ENCODE results near the gene CHRNA7. TPM values are rescaled to one million over a fixed set of nuclear protein-coding genes. Genes with fewer than 3 reads are reported as not detected.
"Not testable (repeated sequence)": the region's sequence is repeated elsewhere in the genome, so short reads cannot be mapped to it uniquely, and the experiment has no call there.

The CHRNA7 gene
- total and polyA plus RNA-seq, 5 donors from 2014 or later: 1.3 to 3.8 (median 1.4) TPM; not detected in 1

DNA sequence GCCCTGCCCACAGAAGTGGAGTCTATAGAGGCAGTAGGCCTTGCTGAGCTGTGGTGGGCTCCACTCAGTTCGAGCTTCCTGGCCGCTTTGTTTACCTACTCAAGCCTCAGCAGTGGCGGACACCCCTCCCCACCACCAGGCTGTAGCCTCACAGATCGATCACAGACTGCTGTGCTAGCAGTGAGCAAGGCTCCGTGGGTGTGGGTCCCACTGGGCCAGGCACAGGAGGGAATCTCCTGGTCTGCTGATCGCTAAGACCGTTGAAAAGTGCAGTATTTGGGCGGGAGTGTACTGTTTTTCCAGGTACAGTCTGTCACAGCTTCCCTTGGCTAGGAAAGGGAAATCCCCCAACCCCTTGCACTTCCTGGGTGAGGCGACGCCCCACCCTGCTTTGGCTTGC lies 115.2 kb downstream of the CHRNA7 start:
- not testable (repeated sequence) for H3K4me3 ChIP-seq (ENCODE audit: low read depth, low read length); H3K27me3 Mint-ChIP-seq; H3K4me3 Mint-ChIP-seq; ATAC-seq (ENCODE audit: low read depth in 2 of 2); H3K9me3 Mint-ChIP-seq; H3K27me3 ChIP-seq (ENCODE audit: control insufficient read depth, insufficient read depth, low read length); H3K36me3 Mint-ChIP-seq; H3K4me1 Mint-ChIP-seq; H3K36me3 ChIP-seq (ENCODE audit: control insufficient read depth, insufficient read depth, low read length); DNase-seq; H3K27ac ChIP-seq (ENCODE audit: insufficient read depth, low read length, poor library complexity, severe bottlenecking); H3K27ac Mint-ChIP-seq; H3K4me1 ChIP-seq (ENCODE audit: control insufficient read depth, insufficient read depth, low read length, poor library complexity, severe bottlenecking); H3K9me3 ChIP-seq (ENCODE audit: control insufficient read depth in 2 of 2, low read length in 2 of 2)

DNA sequence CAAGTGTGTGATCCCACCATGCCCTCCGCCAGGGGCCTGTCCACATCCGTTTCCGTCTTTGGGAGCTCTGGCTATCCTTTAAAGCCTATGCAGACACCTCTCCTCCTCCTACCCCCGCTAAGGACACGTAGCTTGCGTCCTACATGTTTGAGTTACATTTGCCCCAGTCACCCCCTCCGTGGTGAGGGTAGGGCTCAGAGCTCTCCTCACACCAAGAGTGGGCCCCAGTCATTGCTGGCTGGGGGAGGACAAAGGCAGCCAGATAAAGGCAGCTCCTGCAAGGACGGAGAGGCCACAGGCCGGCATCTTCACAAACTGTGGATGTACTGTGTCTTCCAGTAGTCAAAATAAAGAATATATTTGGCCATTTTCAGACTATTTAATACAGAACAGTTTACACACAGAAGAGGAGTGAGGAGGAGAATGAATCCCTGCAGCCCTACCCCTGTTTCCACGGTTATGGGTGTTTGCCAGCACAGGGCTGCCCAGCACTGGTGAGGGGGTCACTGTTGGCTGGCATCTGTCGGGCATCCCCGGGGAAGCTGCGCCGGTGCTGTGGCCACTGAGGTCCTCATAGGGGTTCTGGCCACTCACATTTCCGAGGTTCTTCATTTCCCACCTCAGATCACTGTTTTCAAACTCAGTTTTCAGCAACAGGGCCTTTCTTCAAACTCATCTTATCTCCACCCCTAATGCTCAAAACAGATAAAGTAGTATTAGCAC lies 118.7 kb downstream of the CHRNA7 start:
- no peak overlapping the region for H3K4me3 Mint-ChIP-seq
- Histone ChIP-seq H3K4me1 (ENCODE audit: control insufficient read depth, insufficient read depth, low read length, poor library complexity, severe bottlenecking) (no peaks in the 10 kb centered on the region), H3K4me3 (ENCODE audit: low read depth, low read length) (no peak overlapping the region), H3K36me3 (ENCODE audit: control insufficient read depth, insufficient read depth, low read length) (no peaks in the 10 kb centered on the region), H3K27ac (ENCODE audit: insufficient read depth, low read length, poor library complexity, severe bottlenecking) (no peak overlapping the region), H3K9me3 (ENCODE audit: control insufficient read depth in 2 of 2, low read length in 2 of 2) (no peaks in the 10 kb centered on the region), H3K27me3 (ENCODE audit: control insufficient read depth, insufficient read depth, low read length) (no peaks in the 10 kb centered on the region)
- DNase-seq: no peak
- no peaks in the 10 kb centered on the region for H3K36me3 Mint-ChIP-seq
- H3K27ac Mint-ChIP-seq: no peak overlapping the region
- H3K27me3 Mint-ChIP-seq: no peaks in the 10 kb centered on the region
- peaks cover 0 to 1% (median 0%) of the 10 kb centered on the region in 4 donors for H3K4me1 Mint-ChIP-seq
- H3K9me3 Mint-ChIP-seq: peaks cover 0 to 2% (median 0%) of the 10 kb centered on the region in 7 donors
- ATAC-seq (ENCODE audit: low read depth in 2 of 2): no peak

DNA sequence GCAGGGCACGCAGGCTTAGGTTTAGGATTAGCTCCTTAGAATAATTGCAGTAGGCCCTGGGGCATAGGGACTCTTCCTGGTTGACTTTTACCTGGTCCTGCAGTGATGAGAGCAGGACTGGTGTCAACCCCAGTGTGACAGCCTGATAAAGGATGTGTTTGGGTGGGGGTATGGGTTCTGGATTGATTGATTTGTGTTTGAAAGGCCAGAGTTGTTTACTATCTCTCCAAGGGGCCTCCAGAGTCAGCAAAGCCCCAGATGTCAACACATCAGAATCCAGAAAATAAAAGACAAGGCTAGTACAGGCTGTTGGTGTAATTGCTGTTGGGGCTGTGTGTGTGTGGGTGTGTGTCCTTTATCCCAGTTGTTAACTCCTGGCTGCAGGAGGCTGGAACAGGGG lies 122.3 kb downstream of the CHRNA7 start:
- Histone ChIP-seq H3K36me3 (ENCODE audit: control insufficient read depth, insufficient read depth, low read length) (no peaks in the 10 kb centered on the region), H3K27ac (ENCODE audit: insufficient read depth, low read length, poor library complexity, severe bottlenecking) (no peak overlapping the region), H3K4me3 (ENCODE audit: low read depth, low read length) (no peak overlapping the region), H3K4me1 (ENCODE audit: control insufficient read depth, insufficient read depth, low read length, poor library complexity, severe bottlenecking) (no peaks in the 10 kb centered on the region), H3K27me3 (ENCODE audit: control insufficient read depth, insufficient read depth, low read length) (no peaks in the 10 kb centered on the region), H3K9me3 (ENCODE audit: control insufficient read depth in 2 of 2, low read length in 2 of 2) (no peaks in the 10 kb centered on the region)
- Mint-ChIP-seq H3K9me3 (peaks cover 0 to 2% (median 0%) of the 10 kb centered on the region in 7 donors), H3K4me1 (no peaks in the 10 kb centered on the region), H3K36me3 (no peaks in the 10 kb centered on the region), H3K27me3 (no peaks in the 10 kb centered on the region), H3K4me3 (no peak overlapping the region), H3K27ac (peak overlapping the region in 1 of 3 donors; percentile 14)
- DNase-seq: no peak
- no peak for ATAC-seq (ENCODE audit: low read depth in 2 of 2)

DNA sequence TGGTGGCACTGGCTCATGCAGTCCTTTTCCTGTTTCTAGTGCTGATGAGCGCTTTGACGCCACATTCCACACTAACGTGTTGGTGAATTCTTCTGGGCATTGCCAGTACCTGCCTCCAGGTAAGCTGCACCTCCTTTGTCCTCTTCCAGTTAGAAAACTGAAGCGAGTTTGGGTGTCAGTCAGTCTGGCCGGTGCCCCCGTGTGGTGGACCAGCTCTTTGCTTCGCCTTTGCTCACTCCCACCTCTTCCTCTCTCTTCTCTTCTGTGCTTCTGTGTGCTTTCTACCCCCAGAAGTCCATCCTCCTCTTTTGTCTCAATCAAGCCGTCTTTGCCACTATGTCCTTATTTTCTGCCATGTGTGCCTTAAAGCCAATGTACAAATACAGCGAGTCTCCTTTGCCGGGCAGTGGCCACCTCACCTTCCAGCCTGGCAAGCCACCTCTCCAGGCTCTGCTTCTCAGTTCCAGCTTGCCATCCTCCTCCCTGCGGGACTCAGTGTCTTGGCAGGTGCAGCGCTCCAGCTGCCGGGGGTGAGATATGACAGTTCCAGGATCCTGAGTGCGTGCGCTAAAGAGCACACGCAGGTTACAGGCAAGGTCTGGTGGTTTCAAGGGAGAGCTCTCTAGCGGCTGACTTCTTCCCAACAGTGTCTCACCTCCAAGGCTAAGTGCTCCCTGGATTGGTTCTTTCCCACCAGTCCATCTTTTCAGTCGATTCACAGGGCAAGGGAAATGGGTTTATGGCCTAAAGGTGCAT lies 123.7 kb downstream of the CHRNA7 start:
- not testable (repeated sequence) for H3K27ac Mint-ChIP-seq; H3K36me3 Mint-ChIP-seq; H3K9me3 ChIP-seq (ENCODE audit: control insufficient read depth in 2 of 2, low read length in 2 of 2); H3K27me3 Mint-ChIP-seq; H3K27ac ChIP-seq (ENCODE audit: insufficient read depth, low read length, poor library complexity, severe bottlenecking); H3K4me3 ChIP-seq (ENCODE audit: low read depth, low read length); H3K4me1 Mint-ChIP-seq; H3K4me3 Mint-ChIP-seq; H3K4me1 ChIP-seq (ENCODE audit: control insufficient read depth, insufficient read depth, low read length, poor library complexity, severe bottlenecking); H3K9me3 Mint-ChIP-seq; DNase-seq; ATAC-seq (ENCODE audit: low read depth in 2 of 2); H3K27me3 ChIP-seq (ENCODE audit: control insufficient read depth, insufficient read depth, low read length); H3K36me3 ChIP-seq (ENCODE audit: control insufficient read depth, insufficient read depth, low read length)

GRCh38 chr15:32162143-32162542 lies 131.8 kb downstream of the CHRNA7 start:
- not testable (repeated sequence) for H3K9me3 Mint-ChIP-seq; ATAC-seq (ENCODE audit: low read depth in 2 of 2); H3K4me1 Mint-ChIP-seq; H3K9me3 ChIP-seq (ENCODE audit: control insufficient read depth in 2 of 2, low read length in 2 of 2); H3K36me3 Mint-ChIP-seq; H3K4me1 ChIP-seq (ENCODE audit: control insufficient read depth, insufficient read depth, low read length, poor library complexity, severe bottlenecking); H3K4me3 Mint-ChIP-seq; H3K27me3 ChIP-seq (ENCODE audit: control insufficient read depth, insufficient read depth, low read length); H3K27me3 Mint-ChIP-seq; H3K36me3 ChIP-seq (ENCODE audit: control insufficient read depth, insufficient read depth, low read length); H3K4me3 ChIP-seq (ENCODE audit: low read depth, low read length); H3K27ac Mint-ChIP-seq; H3K27ac ChIP-seq (ENCODE audit: insufficient read depth, low read length, poor library complexity, severe bottlenecking); DNase-seq

- not testable (repeated sequence) for H3K36me3 Mint-ChIP-seq; H3K36me3 ChIP-seq (ENCODE audit: control insufficient read depth, insufficient read depth, low read length); H3K27me3 ChIP-seq (ENCODE audit: control insufficient read depth, insufficient read depth, low read length); H3K9me3 Mint-ChIP-seq; H3K27ac ChIP-seq (ENCODE audit: insufficient read depth, low read length, poor library complexity, severe bottlenecking); H3K4me3 Mint-ChIP-seq; H3K4me1 Mint-ChIP-seq; ATAC-seq (ENCODE audit: low read depth in 2 of 2); H3K27me3 Mint-ChIP-seq; H3K4me1 ChIP-seq (ENCODE audit: control insufficient read depth, insufficient read depth, low read length, poor library complexity, severe bottlenecking); DNase-seq; H3K9me3 ChIP-seq (ENCODE audit: control insufficient read depth in 2 of 2, low read length in 2 of 2); H3K4me3 ChIP-seq (ENCODE audit: low read depth, low read length); H3K27ac Mint-ChIP-seq
Observed at GRCh38 chr15:32164065-32164464, 133.8 kb downstream of the CHRNA7 start.

DNA sequence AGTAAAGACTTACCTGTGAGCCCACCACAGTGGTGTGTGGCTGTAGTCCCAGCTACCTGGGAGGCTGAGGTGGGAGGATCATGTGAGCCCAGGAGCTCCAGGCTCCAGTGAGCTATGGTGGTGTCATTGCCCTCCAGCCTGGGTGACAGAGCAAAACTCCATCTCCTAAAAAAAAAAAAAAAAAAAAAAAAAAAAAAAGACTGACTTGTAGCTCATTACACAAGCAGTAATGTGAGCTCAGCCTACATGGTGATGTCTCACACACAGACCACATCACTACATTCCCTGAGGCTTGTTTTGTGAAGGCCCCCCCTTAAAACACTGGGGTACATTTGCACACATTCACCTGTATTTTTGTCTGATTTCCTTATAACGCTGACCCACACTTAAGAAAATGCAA lies 134.4 kb downstream of the CHRNA7 start:
- H3K27ac ChIP-seq (ENCODE audit: insufficient read depth, low read length, poor library complexity, severe bottlenecking); H3K9me3 ChIP-seq (ENCODE audit: control insufficient read depth in 2 of 2, low read length in 2 of 2); H3K36me3 ChIP-seq (ENCODE audit: control insufficient read depth, insufficient read depth, low read length); H3K4me1 Mint-ChIP-seq; H3K27me3 Mint-ChIP-seq; ATAC-seq (ENCODE audit: low read depth in 2 of 2); H3K36me3 Mint-ChIP-seq; H3K4me3 Mint-ChIP-seq; H3K4me1 ChIP-seq (ENCODE audit: control insufficient read depth, insufficient read depth, low read length, poor library complexity, severe bottlenecking); H3K27me3 ChIP-seq (ENCODE audit: control insufficient read depth, insufficient read depth, low read length); H3K4me3 ChIP-seq (ENCODE audit: low read depth, low read length); H3K9me3 Mint-ChIP-seq; DNase-seq; H3K27ac Mint-ChIP-seq: not testable (repeated sequence)

- H3K36me3 Mint-ChIP-seq; H3K27me3 Mint-ChIP-seq; H3K4me3 Mint-ChIP-seq; H3K27ac Mint-ChIP-seq; DNase-seq; H3K27me3 ChIP-seq (ENCODE audit: control insufficient read depth, insufficient read depth, low read length); H3K9me3 ChIP-seq (ENCODE audit: control insufficient read depth in 2 of 2, low read length in 2 of 2); H3K4me3 ChIP-seq (ENCODE audit: low read depth, low read length); H3K9me3 Mint-ChIP-seq; H3K36me3 ChIP-seq (ENCODE audit: control insufficient read depth, insufficient read depth, low read length); ATAC-seq (ENCODE audit: low read depth in 2 of 2); H3K27ac ChIP-seq (ENCODE audit: insufficient read depth, low read length, poor library complexity, severe bottlenecking); H3K4me1 ChIP-seq (ENCODE audit: control insufficient read depth, insufficient read depth, low read length, poor library complexity, severe bottlenecking); H3K4me1 Mint-ChIP-seq: not testable (repeated sequence)
Observed at GRCh38 chr15:32165775-32166174, 135.5 kb downstream of the CHRNA7 start.

Data from CD4-positive, CD25-positive, alpha-beta regulatory T cell (primary cell).